Neural crest cell (in vitro differentiated cells): Measurements from ENCODE around the gene DNASE1L3. TPM values are rescaled to one million over a fixed set of nuclear protein-coding genes. Genes with fewer than 3 reads are reported as not detected.
"Not testable (repeated sequence)": the region's sequence is repeated elsewhere in the genome, so short reads cannot be mapped to it uniquely, and the experiment has no call there.

Experiments used
- DNase-seq: peaks from one replicate; pipeline ENCODE4 v3.0.0; 2021; ENCODE audit warnings: low read depth, mixed read lengths, low spot score
- H3K27ac Mint-ChIP-seq: one replicate; pipeline ENCODE4 v1.8.0; 2021; ENCODE audit warnings: mild to moderate bottlenecking, mixed read lengths; ENCODE audit not compliant: unreplicated experiment
- H3K27me3 Mint-ChIP-seq: 2 replicates; pipeline ENCODE4 v1.8.0; 2021; ENCODE audit warnings: low read depth, mild to moderate bottlenecking, mixed read lengths
- H3K36me3 Mint-ChIP-seq: 2 replicates; pipeline ENCODE4 v1.8.0; 2021; ENCODE audit warnings: low read depth, mild to moderate bottlenecking, mixed read lengths
- H3K4me1 Mint-ChIP-seq: 2 replicates; pipeline ENCODE4 v1.8.0; 2021; ENCODE audit warnings: mixed read lengths
- H3K4me3 Mint-ChIP-seq: one replicate; pipeline ENCODE4 v1.8.0; 2021; ENCODE audit warnings: mild to moderate bottlenecking, mixed read lengths
- H3K9me3 Mint-ChIP-seq: 2 replicates; pipeline ENCODE4 v1.8.0; 2021; ENCODE audit warnings: mixed read lengths
- CTCF ChIP-seq: fragments of 200-600 bp; sonication (generic); conservative IDR thresholded peaks from 2 replicates; pipeline ENCODE4 v1.5.0; 2021; ENCODE audit warnings: antibody characterized with exemption, mild to moderate bottlenecking
- total RNA-seq: library from RNA; stranded (reverse); gene quantifications from 2 replicates; pipeline ENCODE4 v1.2.1, GENCODE V29; 2021

Gene DNASE1L3
- total RNA-seq, 1 donor from 2014 or later, result not detected

GRCh38 chr3:58202917-58203360 lies 7.8 kb downstream of the DNASE1L3 start:
- Mint-ChIP-seq H3K27me3 (peaks cover 3% of the 10 kb centered on the region), H3K4me3 (no peak overlapping the region), H3K4me1 (peaks cover 11% of the 10 kb centered on the region), H3K27ac (peak overlapping the region; percentile 70), H3K36me3 (no peaks in the 10 kb centered on the region), H3K9me3 (no peaks in the 10 kb centered on the region)
- no peak for DNase-seq
- TF ChIP-seq CTCF, result no peak

- H3K36me3 Mint-ChIP-seq, H3K27ac Mint-ChIP-seq: not testable (repeated sequence)
Measured at GRCh38 chr3:58201451-58201850, 9.3 kb downstream of the DNASE1L3 start.

GRCh38 chr3:58200846-58201355 lies 9.9 kb downstream of the DNASE1L3 start:
- Mint-ChIP-seq H3K4me3 (no peak overlapping the region), H3K9me3 (no peaks in the 10 kb centered on the region), H3K36me3 (no peaks in the 10 kb centered on the region), H3K27me3 (no peaks in the 10 kb centered on the region), H3K27ac (no peak overlapping the region), H3K4me1 (peaks cover 11% of the 10 kb centered on the region)
- DNase-seq, result no peak
- no peak for TF ChIP-seq CTCF

More at GRCh38 chr3:58201451-58201850, 9.3 kb downstream of the DNASE1L3 start:
- H3K9me3 Mint-ChIP-seq, H3K4me3 Mint-ChIP-seq, H3K27me3 Mint-ChIP-seq, DNase-seq: not testable (repeated sequence)
- H3K4me1 Mint-ChIP-seq, result peaks cover 11% of the 10 kb centered on the region

- Mint-ChIP-seq H3K4me3 (no peak overlapping the region), H3K4me1 (peaks cover 11% of the 10 kb centered on the region), H3K36me3 (no peaks in the 10 kb centered on the region), H3K27ac (no peak overlapping the region), H3K9me3 (no peaks in the 10 kb centered on the region), H3K27me3 (no peaks in the 10 kb centered on the region)
- DNase-seq, result no peak
- TF ChIP-seq CTCF, result no peak
Measured at GRCh38 chr3:58200121-58200709, 10.6 kb downstream of the DNASE1L3 start.

GRCh38 chr3:58198804-58199203 lies 12.0 kb downstream of the DNASE1L3 start:
- no peak for DNase-seq
- TF ChIP-seq CTCF, result no peak
- Mint-ChIP-seq H3K27me3 (no peaks in the 10 kb centered on the region), H3K4me3 (no peak overlapping the region), H3K36me3 (no peaks in the 10 kb centered on the region), H3K9me3 (no peaks in the 10 kb centered on the region), H3K4me1 (peaks cover 11% of the 10 kb centered on the region), H3K27ac (no peak overlapping the region)

GRCh38 chr3:58198362-58198761 lies 12.4 kb downstream of the DNASE1L3 start:
- DNase-seq, result no peak
- peaks cover 11% of the 10 kb centered on the region for H3K4me1 Mint-ChIP-seq
- H3K27ac Mint-ChIP-seq, result no peak overlapping the region
- no peak overlapping the region for H3K4me3 Mint-ChIP-seq
- TF ChIP-seq CTCF, result no peak
- no peaks in the 10 kb centered on the region for H3K36me3 Mint-ChIP-seq
- no peaks in the 10 kb centered on the region for H3K27me3 Mint-ChIP-seq
- H3K9me3 Mint-ChIP-seq, result no peaks in the 10 kb centered on the region
